Subcutaneous adipose tissue (tissue), 4 donors: ENCODE data around the gene FBXL22. TPM values are rescaled to one million over a fixed set of nuclear protein-coding genes. Genes with fewer than 3 reads are reported as not detected.

Experiments
- CTCF ChIP-seq: fragments of 450-650 bp; IDR thresholded peaks from one replicate; pipeline ENCODE4 v1.5.1; 2016; ENCODE audit warnings: low read depth, mild to moderate bottlenecking, control low read depth, antibody characterized with exemption, moderate library complexity
- total RNA-seq, 4 donors: library from RNA; depleted of rRNA; stranded (reverse); fragments of >200 nt; gene quantifications; one replicate each; pipeline ENCODE4 v1.1.0, GENCODE V29; 2016

The FBXL22 gene
- total RNA-seq, 4 donors from 2014 or later = 0.22 to 1.7 TPM; not detected in 2

DNA sequence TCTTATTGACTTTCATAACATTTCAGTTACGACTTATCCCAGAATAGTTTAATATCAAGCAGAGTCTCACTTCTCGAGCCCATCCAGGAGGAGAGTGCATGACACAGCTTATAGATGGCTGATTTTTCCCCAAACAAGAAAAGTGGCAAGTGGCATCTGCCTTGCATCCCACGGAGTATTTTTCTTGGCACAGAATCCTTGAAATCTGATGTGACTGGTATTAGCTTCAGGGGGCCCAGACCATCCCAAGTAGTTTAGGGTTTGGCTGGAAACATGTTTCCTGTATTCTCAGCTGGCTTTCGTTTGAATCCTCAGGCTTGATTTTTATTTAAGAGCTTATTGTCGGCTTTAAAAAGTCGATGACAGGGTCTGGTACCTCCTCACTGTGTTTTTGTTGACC is 20.7 kb upstream of the FBXL22 start:
- TF ChIP-seq CTCF = no peak

DNA sequence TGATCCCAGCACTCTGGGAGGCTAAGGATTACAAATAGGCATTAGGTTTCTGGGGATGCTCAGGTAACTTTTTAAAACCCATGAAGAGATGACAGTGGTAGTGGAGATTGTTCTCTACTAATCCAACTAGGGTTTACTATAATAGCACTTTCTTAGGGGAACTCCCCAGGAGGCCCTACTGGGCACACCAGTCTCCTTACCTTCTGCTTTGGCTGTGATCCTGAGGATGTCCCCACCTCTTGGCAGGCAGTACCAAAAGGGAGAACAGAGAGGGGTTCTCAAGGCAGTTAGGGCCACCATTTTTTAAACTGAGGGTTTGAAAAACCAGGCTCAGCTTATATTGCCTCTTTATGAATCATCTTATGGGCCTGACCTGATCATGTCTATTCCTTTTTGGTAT is 15.0 kb upstream of the FBXL22 start:
- no peak for TF ChIP-seq CTCF

DNA sequence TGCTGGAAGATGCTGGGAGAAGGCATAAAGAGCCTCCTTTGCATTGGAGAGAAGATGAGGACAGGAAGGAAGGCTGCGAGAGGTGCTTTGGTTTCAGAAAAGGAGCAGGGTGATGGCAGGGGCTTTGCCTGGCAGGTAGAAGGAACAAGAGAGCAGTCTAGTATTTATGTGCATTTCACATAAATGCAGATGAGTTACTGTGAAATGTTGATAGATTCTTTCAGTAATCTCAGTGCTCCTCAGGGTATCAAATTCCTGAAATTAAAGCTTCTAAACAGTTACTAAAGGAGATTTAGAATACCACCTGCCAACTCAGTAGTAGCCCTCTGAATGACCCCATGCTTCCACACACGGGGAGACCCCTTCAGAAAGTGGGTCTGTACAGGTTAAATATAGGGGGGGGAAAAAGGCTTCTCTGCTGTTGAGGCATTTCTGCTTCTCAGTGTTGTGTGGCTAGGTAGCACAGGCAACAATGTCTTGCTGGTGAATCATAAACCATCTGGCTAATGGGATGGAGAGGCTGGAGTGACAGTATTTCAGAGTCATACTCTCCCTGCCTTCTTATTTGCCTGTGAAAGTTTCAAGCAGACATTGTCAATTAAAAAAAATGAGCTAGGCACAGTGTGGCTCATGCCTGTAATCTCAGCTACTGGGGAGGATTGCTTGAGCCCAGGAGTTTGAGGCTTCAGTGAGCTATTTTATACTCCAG is 14.3 kb upstream of the FBXL22 start:
- no peak for TF ChIP-seq CTCF

DNA sequence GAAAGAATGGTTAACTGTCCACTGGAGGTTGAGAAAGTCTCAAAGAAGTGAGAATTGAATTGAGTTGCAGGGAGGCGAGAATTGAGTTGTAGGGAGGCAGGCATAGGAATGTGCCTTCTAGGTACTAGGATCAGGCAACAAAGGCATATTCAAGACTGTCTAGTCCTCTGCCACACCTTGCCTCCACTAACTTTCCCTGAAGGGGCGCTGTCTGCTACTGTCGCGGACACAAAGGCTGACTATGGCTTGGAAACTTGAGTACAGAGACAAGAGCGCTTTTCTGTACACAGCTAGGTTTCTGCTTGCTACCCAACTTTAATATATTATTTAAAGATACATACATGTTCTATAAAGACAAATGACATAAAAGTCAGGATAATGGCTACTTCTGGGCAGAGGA is 10.4 kb upstream of the FBXL22 start:
- TF ChIP-seq CTCF = no peak

DNA sequence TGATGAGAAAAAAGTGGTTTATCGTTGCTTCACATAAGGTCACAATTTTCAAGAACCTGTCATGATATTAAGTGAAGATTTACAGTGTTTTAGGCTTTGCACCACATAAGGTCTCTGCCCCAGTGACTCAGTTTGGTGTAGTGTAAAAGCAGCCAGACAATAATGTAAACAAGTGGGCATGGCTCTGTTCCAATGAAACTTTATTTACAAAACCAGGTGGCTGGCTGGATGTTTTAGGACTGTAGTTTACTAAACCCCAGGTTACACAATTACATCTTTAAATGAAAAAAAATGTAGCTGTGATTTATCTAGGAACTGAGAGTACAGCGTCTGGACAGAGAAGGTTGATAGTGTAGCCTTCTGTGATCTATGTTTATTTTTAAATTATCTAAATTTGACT is 9.7 kb upstream of the FBXL22 start:
- TF ChIP-seq CTCF = no peak

GRCh38 chr15:63588826-63589225 is 8.4 kb upstream of the FBXL22 start:
- TF ChIP-seq CTCF = no peak

GRCh38 chr15:63593705-63594671 is 3.2 kb upstream of the FBXL22 start:
- no peak for TF ChIP-seq CTCF
